WTC11 (cell line): Measurements from ENCODE around the gene ADORA1. TPM values are rescaled to one million over a fixed set of nuclear protein-coding genes. Genes with fewer than 3 reads are reported as not detected.

Experiments used
- ATAC-seq: fragments of 200-7000 bp; cut with Tn5 transposase; 2 replicates; pipeline ENCODE4 v1.10.0; 2021; ENCODE audit warnings: mild to moderate bottlenecking, moderate library complexity
- CTCF ChIA-PET: fragments of 300-600 bp; sonication (Branson Sonifier 250); formaldehyde crosslinking; loops from one replicate; lab custom pipeline; 2021; ENCODE audit warnings: antibody characterized with exemption; lab: Charles Lee
- POLR2A ChIA-PET: fragments of 350-600 bp; sonication (Branson Sonifier 250); formaldehyde crosslinking; loops from one replicate; lab custom pipeline; 2021; ENCODE audit warnings: antibody characterized with exemption; lab: Charles Lee
- DNase-seq: peaks from one replicate; pipeline ENCODE4 v3.0.0; 2021; ENCODE audit warnings: low spot score
- H3K27ac Mint-ChIP-seq: 2 replicates; pipeline ENCODE4 v1.8.0; 2021; ENCODE audit warnings: mixed read lengths
- H3K27me3 Mint-ChIP-seq: 2 replicates; pipeline ENCODE4 v1.8.0; 2021; ENCODE audit warnings: low read depth, mild to moderate bottlenecking, moderate library complexity, mixed read lengths
- H3K36me3 Mint-ChIP-seq: 2 replicates; pipeline ENCODE4 v1.8.0; 2021; ENCODE audit warnings: mixed read lengths
- H3K4me1 Mint-ChIP-seq: 2 replicates; pipeline ENCODE4 v1.8.0; 2022; ENCODE audit warnings: mixed read lengths
- H3K4me3 Mint-ChIP-seq: 2 replicates; pipeline ENCODE4 v1.8.0; 2021; ENCODE audit warnings: mild to moderate bottlenecking, moderate library complexity, mixed read lengths
- H3K9me3 Mint-ChIP-seq: 2 replicates; pipeline ENCODE4 v1.8.0; 2021; ENCODE audit warnings: mixed read lengths
- ARID4B ChIP-seq: sonication (generic); formaldehyde crosslinking; IDR thresholded peaks from 2 replicates; pipeline ENCODE4 v1.8.0; 2023; ENCODE audit warnings: missing genetic modification reagents, mild to moderate bottlenecking, borderline replicate concordance
- E2F1 ChIP-seq: sonication (generic); formaldehyde crosslinking; IDR thresholded peaks from 2 replicates; pipeline ENCODE4 v1.8.0; 2022; ENCODE audit warnings: mild to moderate bottlenecking, missing genetic modification reagents
- E2F5 ChIP-seq: sonication (generic); formaldehyde crosslinking; IDR thresholded peaks from 2 replicates; pipeline ENCODE4 v1.8.1; 2022; ENCODE audit warnings: mild to moderate bottlenecking, moderate library complexity, missing genetic modification reagents
- ERG ChIP-seq: fragments of 250-450 bp; sonication (Bioruptor Pico); IDR thresholded peaks from 2 replicates; pipeline ENCODE4 v1.8.0; 2021; ENCODE audit warnings: mild to moderate bottlenecking
- FOXJ3 ChIP-seq: sonication (generic); formaldehyde crosslinking; IDR thresholded peaks from 2 replicates; pipeline ENCODE4 v1.9.0; 2021; ENCODE audit warnings: missing genetic modification reagents, mild to moderate bottlenecking, borderline replicate concordance
- FOXK1 ChIP-seq: sonication (generic); formaldehyde crosslinking; IDR thresholded peaks from 2 replicates; pipeline ENCODE4 v1.8.0; 2022; ENCODE audit warnings: mild to moderate bottlenecking, moderate library complexity, missing genetic modification reagents
- HMGA2 ChIP-seq: fragments of 250-450 bp; sonication (Bioruptor Pico); IDR thresholded peaks from 2 replicates; pipeline ENCODE4 v1.4.0; 2021; ENCODE audit warnings: mild to moderate bottlenecking, moderate library complexity
- HMGXB4 ChIP-seq: sonication (generic); formaldehyde crosslinking; IDR thresholded peaks from 2 replicates; pipeline ENCODE4 v1.8.1; 2023; ENCODE audit warnings: mild to moderate bottlenecking, moderate library complexity, missing genetic modification reagents
- IRF1 ChIP-seq: sonication (generic); formaldehyde crosslinking; IDR thresholded peaks from 2 replicates; pipeline ENCODE4 v1.8.0; 2023; ENCODE audit warnings: missing genetic modification reagents
- NFYB ChIP-seq: sonication (generic); formaldehyde crosslinking; conservative IDR thresholded peaks from 2 replicates; pipeline ENCODE4 v1.8.0; 2022; ENCODE audit warnings: low read depth, missing genetic modification reagents
- RELA ChIP-seq: sonication (generic); formaldehyde crosslinking; IDR thresholded peaks from 2 replicates; pipeline ENCODE4 v1.8.1; 2022; ENCODE audit warnings: missing genetic modification reagents, mild to moderate bottlenecking, borderline replicate concordance
- STAT6 ChIP-seq: sonication (generic); formaldehyde crosslinking; conservative IDR thresholded peaks from 2 replicates; pipeline ENCODE4 v1.8.1; 2023; ENCODE audit warnings: mild to moderate bottlenecking, low read depth, missing genetic modification reagents, moderate library complexity
- ZBTB21 ChIP-seq: sonication (generic); formaldehyde crosslinking; IDR thresholded peaks from 2 replicates; pipeline ENCODE4 v1.8.1; 2023; ENCODE audit warnings: mild to moderate bottlenecking, missing genetic modification reagents, borderline replicate concordance
- ZNF512 ChIP-seq: sonication (generic); formaldehyde crosslinking; IDR thresholded peaks from 2 replicates; pipeline ENCODE4 v1.8.1; 2022; ENCODE audit warnings: missing genetic modification reagents, borderline replicate concordance
- total RNA-seq: library from RNA; stranded (reverse); gene quantifications from 3 replicates; pipeline ENCODE4 v1.2.3, GENCODE V29; 2021

Gene ADORA1
- total RNA-seq, 1 experiment from 2014 or later, result 1.8 TPM

- TF ChIP-seq E2F5 (no peak), NFYB (CRISPR knock-in tag) (no peak), FOXJ3 (CRISPR knock-in tag) (no peak), STAT6 (CRISPR knock-in tag) (no peak), HMGXB4 (CRISPR knock-in tag) (no peak), IRF1 (CRISPR knock-in tag) (no peak), E2F1 (CRISPR knock-in tag) (no peak), FOXK1 (CRISPR knock-in tag) (no peak), ERG (no peak), RELA (CRISPR knock-in tag) (no peak), ZNF512 (no peak)
Measured at GRCh38 chr1:203150511-203151297, 23.2 kb downstream of the ADORA1 start (continued).

- CTCF ChIA-PET, result interaction anchor here (0.7 to 12.2 kb wide), 12 partner anchors 11 to 121 kb away, joined by 3 to 184 read pairs (median 10); partner anchors contain the start of gene ADORA1
- Mint-ChIP-seq H3K9me3 (no peaks in the 10 kb centered on the region), H3K36me3 (no peaks in the 10 kb centered on the region), H3K27me3 (no peaks in the 10 kb centered on the region), H3K4me3 (no peak overlapping the region), H3K27ac (0 out of 2 replicates have a peak overlapping the region, but pooled peaks have one; percentile 39), H3K4me1 (peaks cover 80% of the 10 kb centered on the region)
- POLR2A ChIA-PET, result no interaction called here
- ATAC-seq (no peak), DNase-seq (no peak)
- TF ChIP-seq ZBTB21 (CRISPR knock-in tag), result no peak
- TF ChIP-seq ARID4B, result no peak
- TF ChIP-seq HMGA2 (CRISPR knock-in tag), result no peak
- TF ChIP-seq FOXJ3 (CRISPR knock-in tag), result no peak
Measured at GRCh38 chr1:203151362-203152157, 24.0 kb downstream of the ADORA1 start.
